ENCODE measurements around the gene MRPL47. TPM values are rescaled to one million over a fixed set of nuclear protein-coding genes. Genes with fewer than 3 reads are reported as not detected.
A peak's percentile ranks its signal among the peaks of the same experiment; 100 is the strongest.

The MRPL47 gene
- total and polyA plus RNA-seq, 2 donors (not counting 1 experiment from before 2014, with no cell fraction given) = 27.6 to 62.4 TPM

DNA sequence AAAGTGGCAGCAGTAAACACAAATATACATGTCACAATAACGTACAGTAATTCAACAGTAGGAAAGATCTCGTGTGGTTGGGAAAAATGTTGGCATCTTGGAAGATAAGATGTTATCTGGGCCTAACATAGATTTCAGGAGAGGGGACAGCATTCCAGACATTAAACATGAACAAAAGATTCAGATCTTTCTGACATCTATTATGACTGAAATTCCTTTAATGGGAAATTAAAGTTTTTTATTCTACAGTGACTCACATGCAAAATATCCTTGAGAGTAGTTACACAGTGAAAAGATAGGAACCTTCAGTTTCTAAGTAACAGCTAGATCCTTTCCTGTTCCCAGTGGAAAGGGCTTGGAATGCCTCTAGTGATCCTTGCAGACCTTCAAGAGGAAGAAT is 9.4 kb upstream of the MRPL47 start:
- Histone ChIP-seq H2AFZ (ENCODE audit: low read length) (no peak overlapping the region), H3K27me3 (ENCODE audit: control insufficient read depth, insufficient read depth, low read length) (no peaks in the 10 kb centered on the region), H3K9ac (ENCODE audit: insufficient read depth, low read length) (no peak overlapping the region), H3K27ac (ENCODE audit: insufficient read depth, low read length) (no peak overlapping the region), H4K20me1 (ENCODE audit: control insufficient read depth, extremely low read depth, insufficient read depth, low read length) (no peaks in the 10 kb centered on the region), H3K79me2 (ENCODE audit: control insufficient read depth, insufficient read depth, low read length) (peaks cover 3% of the 10 kb centered on the region), H3K4me2 (ENCODE audit: extremely low read depth, insufficient read depth, low read length) (no peak overlapping the region), H3K4me1 (ENCODE audit: control insufficient read depth, extremely low read depth, insufficient read depth, low read length) (no peaks in the 10 kb centered on the region), H3K9me3 (ENCODE audit: control insufficient read depth, insufficient read depth, low read depth, low read length) (no peaks in the 10 kb centered on the region), H3K4me3 (replicated peaks in 1 of 4; ENCODE audit: control extremely low read depth in 1 of 4, insufficient read depth in 1 of 4, low read depth in 3 of 4, low read length in 4 of 4) (no peak overlapping the region), H3K36me3 (ENCODE audit: control insufficient read depth, insufficient read depth, low read length) (no peaks in the 10 kb centered on the region)
- DNase-seq (ENCODE audit: low read depth in 2 of 2) = peak; percentile 15 to 72
- TF ChIP-seq CTCF (conservative IDR thresholded peaks at IDR 0.05 in 1 of 2, IDR thresholded peaks at IDR 0.05 in 1 of 2; ENCODE audit: low read depth in 1 of 2, low read length in 2 of 2) (no peak), EZH2 (IDR thresholded peaks at IDR 0.05; ENCODE audit: low read length, missing control alignments) (no peak)

GRCh38 chr3:179610066-179610465 is 5.6 kb upstream of the MRPL47 start:
- DNase-seq (ENCODE audit: low read depth in 2 of 2) = no peak
- TF ChIP-seq EZH2 (IDR thresholded peaks at IDR 0.05; ENCODE audit: low read length, missing control alignments) = no peak
- TF ChIP-seq CTCF (conservative IDR thresholded peaks at IDR 0.05 in 1 of 2, IDR thresholded peaks at IDR 0.05 in 1 of 2; ENCODE audit: low read depth in 1 of 2, low read length in 2 of 2) = no peak
- no peaks in the 10 kb centered on the region for H3K27me3 ChIP-seq (ENCODE audit: control insufficient read depth, insufficient read depth, low read length)
- H3K4me3 ChIP-seq (replicated peaks in 1 of 4; ENCODE audit: control extremely low read depth in 1 of 4, insufficient read depth in 1 of 4, low read depth in 3 of 4, low read length in 4 of 4) = no peak overlapping the region
- H3K36me3 ChIP-seq (ENCODE audit: control insufficient read depth, insufficient read depth, low read length) = no peaks in the 10 kb centered on the region
- H2AFZ ChIP-seq (ENCODE audit: low read length) = no peak overlapping the region
- H3K4me2 ChIP-seq (ENCODE audit: extremely low read depth, insufficient read depth, low read length) = no peak overlapping the region
- no peaks in the 10 kb centered on the region for H3K4me1 ChIP-seq (ENCODE audit: control insufficient read depth, extremely low read depth, insufficient read depth, low read length)
- H3K27ac ChIP-seq (ENCODE audit: insufficient read depth, low read length) = no peak overlapping the region
- H3K9me3 ChIP-seq (ENCODE audit: control insufficient read depth, insufficient read depth, low read depth, low read length) = no peaks in the 10 kb centered on the region
- no peak overlapping the region for H3K9ac ChIP-seq (ENCODE audit: insufficient read depth, low read length)
- no peaks in the 10 kb centered on the region for H4K20me1 ChIP-seq (ENCODE audit: control insufficient read depth, extremely low read depth, insufficient read depth, low read length)
- peaks cover 12% of the 10 kb centered on the region for H3K79me2 ChIP-seq (ENCODE audit: control insufficient read depth, insufficient read depth, low read length)

DNA sequence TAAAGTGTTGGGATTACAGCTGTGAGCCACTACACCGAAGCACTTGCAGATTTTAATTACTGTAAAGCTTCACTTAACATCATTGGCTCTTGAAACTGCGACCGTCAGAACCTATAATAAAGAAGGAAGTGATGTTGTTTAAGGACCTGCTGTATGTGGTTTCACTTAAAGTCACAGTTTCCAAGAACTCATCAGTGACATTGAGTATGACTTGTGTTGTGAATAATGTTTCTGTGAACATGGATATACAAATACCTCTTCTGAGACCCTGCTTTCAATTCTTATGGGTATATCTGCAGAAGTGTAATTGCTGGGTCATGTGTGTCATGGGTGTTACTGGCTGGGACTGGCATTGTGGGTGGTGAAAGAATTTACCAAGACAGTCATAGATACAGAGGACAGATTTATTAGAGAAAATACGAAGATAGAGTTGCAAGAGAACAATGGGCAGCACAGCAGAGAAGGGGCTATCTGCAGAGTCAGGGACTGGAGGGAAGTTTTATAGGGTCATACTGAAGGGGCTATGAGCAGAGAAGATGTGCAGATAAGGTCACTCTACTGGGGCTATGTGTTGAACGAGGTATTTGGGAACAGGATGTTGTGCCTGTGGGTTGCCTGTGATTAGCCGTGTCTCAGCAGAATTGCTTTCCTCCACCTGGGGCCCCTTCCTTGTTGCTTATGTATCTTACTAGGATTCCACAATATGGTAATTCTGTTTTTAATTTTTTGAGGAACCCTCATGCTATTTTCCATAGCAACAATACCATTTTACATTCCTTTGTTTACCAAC is 4.7 kb upstream of the MRPL47 start:
- Histone ChIP-seq H3K79me2 (ENCODE audit: control insufficient read depth, insufficient read depth, low read length) (peaks cover 19% of the 10 kb centered on the region), H3K4me3 (replicated peaks in 1 of 4; ENCODE audit: control extremely low read depth in 1 of 4, insufficient read depth in 1 of 4, low read depth in 3 of 4, low read length in 4 of 4) (no peak overlapping the region), H2AFZ (ENCODE audit: low read length) (no peak overlapping the region), H3K4me1 (ENCODE audit: control insufficient read depth, extremely low read depth, insufficient read depth, low read length) (no peaks in the 10 kb centered on the region), H3K27me3 (ENCODE audit: control insufficient read depth, insufficient read depth, low read length) (no peaks in the 10 kb centered on the region), H3K27ac (ENCODE audit: insufficient read depth, low read length) (no peak overlapping the region), H3K36me3 (ENCODE audit: control insufficient read depth, insufficient read depth, low read length) (no peaks in the 10 kb centered on the region), H3K9me3 (ENCODE audit: control insufficient read depth, insufficient read depth, low read depth, low read length) (no peaks in the 10 kb centered on the region), H3K4me2 (ENCODE audit: extremely low read depth, insufficient read depth, low read length) (no peak overlapping the region), H4K20me1 (ENCODE audit: control insufficient read depth, extremely low read depth, insufficient read depth, low read length) (no peaks in the 10 kb centered on the region), H3K9ac (ENCODE audit: insufficient read depth, low read length) (no peak overlapping the region)
- no peak for TF ChIP-seq EZH2 (IDR thresholded peaks at IDR 0.05; ENCODE audit: low read length, missing control alignments)
- TF ChIP-seq CTCF (conservative IDR thresholded peaks at IDR 0.05 in 1 of 2, IDR thresholded peaks at IDR 0.05 in 1 of 2; ENCODE audit: low read depth in 1 of 2, low read length in 2 of 2) = no peak
- DNase-seq (ENCODE audit: low read depth in 2 of 2) = no peak
